Neuronal stem cell (in vitro differentiated cells): ENCODE results near the gene PARD3.
"Not testable (repeated sequence)": the region's sequence is repeated elsewhere in the genome, so short reads cannot be mapped to it uniquely, and the experiment has no call there.

Experiments used
- DNase-seq: peaks from one replicate; pipeline ENCODE4 v3.0.0-alpha.2; 2013; ENCODE audit warnings: low spot score
- H2AFZ ChIP-seq: one replicate; pipeline ENCODE4 v1.6.1; 2013; ENCODE audit warnings: mild to moderate bottlenecking, low read length, inconsistent platforms
- H2AK5ac ChIP-seq: 2 replicates; pipeline ENCODE4 v1.6.1; 2013; ENCODE audit warnings: low read depth, mild to moderate bottlenecking, inconsistent platforms, low read length, moderate library complexity, mixed read lengths
- H2BK120ac ChIP-seq: 2 replicates; pipeline ENCODE4 v1.6.1; 2013; ENCODE audit warnings: low read depth, mild to moderate bottlenecking, inconsistent platforms, low read length, moderate library complexity, mixed read lengths
- H2BK12ac ChIP-seq: one replicate; pipeline ENCODE4 v1.6.1; 2013; ENCODE audit warnings: low read length, inconsistent platforms
- H2BK15ac ChIP-seq: 2 replicates; pipeline ENCODE4 v1.6.1; 2013; ENCODE audit warnings: mild to moderate bottlenecking, low read length, inconsistent platforms, mixed read lengths
- H2BK5ac ChIP-seq: one replicate; pipeline ENCODE4 v1.6.1; 2013; ENCODE audit warnings: inconsistent platforms, mild to moderate bottlenecking, low read length, moderate library complexity
- H3K14ac ChIP-seq: one replicate; pipeline ENCODE4 v1.6.1; 2013; ENCODE audit warnings: low read length, inconsistent platforms
- H3K18ac ChIP-seq: 2 replicates; pipeline ENCODE4 v1.6.1; 2013; ENCODE audit warnings: low read length, inconsistent platforms
- H3K23ac ChIP-seq: 2 replicates; pipeline ENCODE4 v1.6.1; 2013; ENCODE audit warnings: low read depth, mild to moderate bottlenecking, mixed read lengths, low read length, inconsistent platforms; ENCODE audit not compliant: poor library complexity
- H3K27ac ChIP-seq: replicated peaks from 3 replicates; pipeline ENCODE4 v1.5.1; 2013; ENCODE audit warnings: low read length, inconsistent platforms
- H3K27me3 ChIP-seq, 3 experiments: 2 replicates each; pipeline ENCODE4 v1.6.1; 2013; ENCODE audit warnings: low read length in 3 of 3, mild to moderate bottlenecking in 2 of 3, inconsistent platforms in 1 of 3, low read depth in 1 of 3, mixed read lengths in 1 of 3, moderate library complexity in 1 of 3; ENCODE audit not compliant: control insufficient read depth in 3 of 3, insufficient read depth in 3 of 3
- H3K36me3 ChIP-seq, 2 donors: replicated peaks in 1 of 2; 2 replicates each; pipeline ENCODE4 v1.6.1; 2013; ENCODE audit warnings: low read length in 2 of 2; ENCODE audit not compliant: control insufficient read depth in 2 of 2, insufficient read depth in 2 of 2
- H3K4ac ChIP-seq: 2 replicates; pipeline ENCODE4 v1.6.1; 2013; ENCODE audit warnings: inconsistent platforms, mild to moderate bottlenecking, low read length, moderate library complexity
- H3K4me1 ChIP-seq, 2 donors: 1 replicate in 1 of 2; 2 replicates in 1 of 2; pipeline ENCODE4 v1.6.1; 2013; ENCODE audit warnings: low read length in 2 of 2, low read depth in 1 of 2; ENCODE audit not compliant: control insufficient read depth in 2 of 2, insufficient read depth in 1 of 2
- H3K4me2 ChIP-seq: one replicate; pipeline ENCODE4 v1.6.1; 2013; ENCODE audit warnings: mild to moderate bottlenecking, low read length, inconsistent platforms; ENCODE audit not compliant: insufficient read depth, poor library complexity, severe bottlenecking
- H3K4me3 ChIP-seq, 2 donors: 2 replicates each; pipeline ENCODE4 v1.5.1; 2013; ENCODE audit warnings: low read length in 2 of 2, mild to moderate bottlenecking in 2 of 2, inconsistent platforms in 1 of 2, moderate library complexity in 1 of 2
- H3K79me1 ChIP-seq: one replicate; pipeline ENCODE4 v1.6.1; 2013; ENCODE audit warnings: low read depth, mild to moderate bottlenecking, inconsistent platforms, low read length, moderate library complexity
- H3K9ac ChIP-seq: one replicate; pipeline ENCODE4 v1.6.1; 2013; ENCODE audit warnings: mild to moderate bottlenecking, low read depth, low read length, inconsistent platforms; ENCODE audit not compliant: poor library complexity
- H3K9me3 ChIP-seq, 2 donors: replicated peaks in 1 of 2; 2 replicates each; pipeline versions ENCODE3 to v1.6.1; 2013; ENCODE audit warnings: low read length in 2 of 2, mild to moderate bottlenecking in 2 of 2, inconsistent platforms in 1 of 2, low read depth in 1 of 2, mixed read lengths in 1 of 2, moderate library complexity in 1 of 2; ENCODE audit not compliant: control insufficient read depth in 2 of 2, insufficient read depth in 1 of 2
- H4K8ac ChIP-seq: one replicate; pipeline ENCODE4 v1.6.1; 2013; ENCODE audit warnings: low read depth, mild to moderate bottlenecking, inconsistent platforms, low read length, moderate library complexity
- H4K91ac ChIP-seq: one replicate; pipeline ENCODE4 v1.6.1; 2013; ENCODE audit warnings: low read length, low read depth, mild to moderate bottlenecking, inconsistent platforms; ENCODE audit not compliant: poor library complexity
- WGBS, 2 donors: extraction: QIAGEN DNeasy Blood & Tissue Kit; methylation state at CpG; one replicate each; pipeline ENCODE4 v1.1.7; 2013; ENCODE audit warnings: missing lambda C conversion rate in 2 of 2, mixed read lengths in 1 of 2; ENCODE audit not compliant: insufficient read length in 2 of 2, insufficient replicate concordance in 1 of 2; ENCODE audit errors: extremely low coverage in 2 of 2; 5-methylcytosine and 5-hydroxymethylcytosine counted together

PARD3 gene

GRCh38 chr10:34844448-34844847 lies 29.4 kb upstream of the PARD3 start:
- no peak overlapping the region for H3K23ac ChIP-seq
- no peak overlapping the region for H3K4ac ChIP-seq
- no peak overlapping the region for H3K14ac ChIP-seq
- H2BK12ac ChIP-seq, result no peak overlapping the region
- WGBS, 2 donors, result no CpG with 5 or more reads among the region's 4 CpGs
- H3K36me3 ChIP-seq, result no peaks in the 10 kb centered on the region
- H2BK120ac ChIP-seq, result no peak overlapping the region
- no peak overlapping the region for H3K4me2 ChIP-seq
- no peak overlapping the region for H2BK15ac ChIP-seq
- no peak overlapping the region for H3K9ac ChIP-seq
- H3K4me3 ChIP-seq, result no peak overlapping the region
- no peak for DNase-seq
- no peaks in the 10 kb centered on the region for H3K79me1 ChIP-seq
- no peak overlapping the region for H2AFZ ChIP-seq
- no peaks in the 10 kb centered on the region for H3K9me3 ChIP-seq
- H3K27me3 ChIP-seq, result peaks cover 0 to 10% (median 0%) of the 10 kb centered on the region in 3 experiments
- no peak overlapping the region for H3K27ac ChIP-seq
- H4K91ac ChIP-seq, result no peak overlapping the region
- no peak overlapping the region for H3K18ac ChIP-seq
- no peaks in the 10 kb centered on the region for H3K4me1 ChIP-seq
- no peak overlapping the region for H2AK5ac ChIP-seq
- no peak overlapping the region for H4K8ac ChIP-seq
- no peak overlapping the region for H2BK5ac ChIP-seq

GRCh38 chr10:34843470-34843869 lies 28.4 kb upstream of the PARD3 start:
- H3K4me2 ChIP-seq, H2BK12ac ChIP-seq, H3K23ac ChIP-seq, H4K91ac ChIP-seq, H2BK5ac ChIP-seq, H4K8ac ChIP-seq, H3K36me3 ChIP-seq, H3K18ac ChIP-seq, H3K4me3 ChIP-seq, H2AFZ ChIP-seq, H3K27ac ChIP-seq, H3K4me1 ChIP-seq, H3K27me3 ChIP-seq, H2BK120ac ChIP-seq, H3K79me1 ChIP-seq, H2AK5ac ChIP-seq, H2BK15ac ChIP-seq, H3K14ac ChIP-seq, H3K4ac ChIP-seq, H3K9me3 ChIP-seq, H3K9ac ChIP-seq, DNase-seq: not testable (repeated sequence)
- WGBS, 2 donors, result no CpG with 5 or more reads among the region's 5 CpGs

GRCh38 chr10:34838366-34838900 lies 23.3 kb upstream of the PARD3 start:
- H3K14ac ChIP-seq, result no peak overlapping the region
- H3K79me1 ChIP-seq, result no peaks in the 10 kb centered on the region
- no peak for DNase-seq
- no peak overlapping the region for H2BK15ac ChIP-seq
- peaks cover 0 to 7% (median 0%) of the 10 kb centered on the region in 3 experiments for H3K27me3 ChIP-seq
- no peak overlapping the region for H3K9ac ChIP-seq
- H3K36me3 ChIP-seq, result no peaks in the 10 kb centered on the region
- no peak overlapping the region for H3K27ac ChIP-seq
- H3K4ac ChIP-seq, result no peak overlapping the region
- no peak overlapping the region for H2BK5ac ChIP-seq
- no peak overlapping the region for H2AK5ac ChIP-seq
- H3K4me3 ChIP-seq, result no peak overlapping the region
- peaks cover 0 to 2% of the 10 kb centered on the region in 2 donors for H3K4me1 ChIP-seq
- no peak overlapping the region for H3K4me2 ChIP-seq
- no peak overlapping the region for H2AFZ ChIP-seq
- H3K23ac ChIP-seq, result no peak overlapping the region
- H2BK12ac ChIP-seq, result no peak overlapping the region
- no peak overlapping the region for H4K91ac ChIP-seq
- no peak overlapping the region for H3K18ac ChIP-seq
- H4K8ac ChIP-seq, result no peak overlapping the region
- no peak overlapping the region for H2BK120ac ChIP-seq
- H3K9me3 ChIP-seq, result no peaks in the 10 kb centered on the region
- WGBS, 2 donors, result no CpG with 5 or more reads among the region's 5 CpGs

- Histone ChIP-seq H3K23ac (no peak overlapping the region), H2BK5ac (no peak overlapping the region), H3K14ac (no peak overlapping the region), H2BK12ac (no peak overlapping the region), H3K9ac (no peak overlapping the region), H3K4ac (no peak overlapping the region), H3K4me2 (no peak overlapping the region), H3K9me3 (no peaks in the 10 kb centered on the region), H3K18ac (no peak overlapping the region), H3K27me3 (peaks cover 0 to 12% (median 0%) of the 10 kb centered on the region in 3 experiments), H3K4me3 (no peak overlapping the region), H4K91ac (no peak overlapping the region), H2BK120ac (no peak overlapping the region), H3K36me3 (no peaks in the 10 kb centered on the region), H2BK15ac (no peak overlapping the region), H3K27ac (no peak overlapping the region), H4K8ac (no peak overlapping the region), H3K79me1 (no peaks in the 10 kb centered on the region), H2AFZ (no peak overlapping the region), H2AK5ac (no peak overlapping the region), H3K4me1 (peaks cover 0 to 2% of the 10 kb centered on the region in 2 donors)
- WGBS, 2 donors, result no CpG with 5 or more reads among the region's 8 CpGs
- no peak for DNase-seq
Observed at GRCh38 chr10:34835908-34836508, 20.9 kb upstream of the PARD3 start.
